Pancreas (tissue), 10 donors: ENCODE results near the gene EPB41L3. TPM values are rescaled to one million over a fixed set of nuclear protein-coding genes. Genes with fewer than 3 reads are reported as not detected.

ENCODE experiments used
- ATAC-seq, 4 donors: fragments of 200-7000 bp; cut with Tn5 transposase; one replicate each; pipeline versions ENCODE4 v1.8.0 to v1.9.1; 2020; ENCODE audit warnings: mild to moderate bottlenecking in 4 of 4, moderate library complexity in 4 of 4
- DNase-seq, 6 donors: peaks; one replicate each; pipeline ENCODE4 v3.0.0-alpha.2; 2020
- FAIRE-seq: peaks from 2 replicates; lab custom pipeline; 2012; peaks lifted over from hg19 to GRCh38; lab: Jason Lieb, UNC
- H3K27ac ChIP-seq, 4 donors: fragments of 200-600 bp; sonication (generic); 1 replicate in 3 of 4; 2 replicates in 1 of 4; pipeline versions ENCODE4 v1.5.0 to v1.8.0; 2020
- H3K27me3 ChIP-seq, 4 donors: fragments of 200-600 bp; one replicate each; pipeline ENCODE4 v1.8.0; 2021
- H3K36me3 ChIP-seq, 3 donors: fragments of 200-600 bp; sonication (generic) in 1 of 3; one replicate each; pipeline versions ENCODE4 v1.5.0 to v1.8.0; 2020 to 2021
- H3K4me1 ChIP-seq, 3 donors: fragments of 200-600 bp; one replicate each; pipeline ENCODE4 v1.8.0; 2021
- H3K4me3 ChIP-seq, 4 donors: fragments of 200-600 bp; sonication (generic) in 2 of 4; one replicate each; pipeline versions ENCODE4 v1.5.0 to v1.8.0; 2020 to 2021
- H3K9me3 ChIP-seq, 4 donors: fragments of 200-600 bp; one replicate each; pipeline ENCODE4 v1.8.0; 2021
- CTCF ChIP-seq, 4 donors: fragments of 200-600 bp; sonication (generic) in 3 of 4; IDR thresholded peaks; one replicate each; pipeline versions ENCODE4 v1.5.0 to v1.8.0; 2021; ENCODE audit warnings: antibody characterized with exemption in 4 of 4
- WGBS, 2 donors: extraction: QIAGEN DNeasy Blood & Tissue Kit; methylation state at CpG; one replicate each; pipeline ENCODE4 v1.1.7; 2013; 5-methylcytosine and 5-hydroxymethylcytosine counted together
- intact Hi-C, 3 donors: fragments of 100-400 bp; cut with DNase I; formaldehyde crosslinking; loops; one replicate each; pipeline versions ENCODE4 v1.11.1 to v1.14.2; 2022
- polyA plus RNA-seq, 2 donors: library from polyadenylated mRNA; stranded (reverse); fragments of 200-250 nt; gene quantifications; one replicate each; pipeline ENCODE4 v1.2.3, GENCODE V29; 2013
- total RNA-seq, 6 donors: library from RNA; stranded (reverse); fragmentation: NEBNext Ultra II Directional in 4 of 6; extraction: Animal tissue kit (Norgen Biotek cat#: 25700) in 4 of 6; gene quantifications; one replicate each; pipeline versions ENCODE4 v1.2.1 to v1.2.4, GENCODE V29; 2021 to 2023
- donor health status: healthy with polysubstance abuse.
- donor health status: DM: no; HTN: no; CAD: no; lungs with moderate emphysema.
- donor health status: DM: no; HTN: no; CAD: no.
- donor health status: control.
- donor health status: control.
- donor health status: Bipolar disorder and iron deficiency.
- donor health status: DM: yes; HTN: yes; CAD: no.
- donor health status: DM: no; HTN: no; CAD: no.
- donor health status: DM: no; HTN: no; CAD: no.
- donor health status: DM: yes; HTN: yes; CAD: no.

The EPB41L3 gene
- total and polyA plus RNA-seq, 8 donors = 3.8 to 18.3 (median 11.1) TPM

- FAIRE-seq = no peak
- H3K4me1 ChIP-seq = no peaks in the 10 kb centered on the region
- H3K4me3 ChIP-seq = no peak overlapping the region
- no peak for ATAC-seq
- no peaks in the 10 kb centered on the region for H3K9me3 ChIP-seq
- DNase-seq = no peak
- intact Hi-C loops = no loop called here
- no peak for TF ChIP-seq CTCF (IDR thresholded peaks at IDR 0.05)
- H3K27ac ChIP-seq = no peak overlapping the region
- WGBS, 2 donors = 87 to 89% methylated on average over 7 of the region's 7 CpGs
- H3K27me3 ChIP-seq = no peaks in the 10 kb centered on the region
- no peaks in the 10 kb centered on the region for H3K36me3 ChIP-seq
These were observed 96.4 kb downstream of the EPB41L3 start for GRCh38 chr18:5447442-5447841.

- WGBS, 2 donors = 67 to 75% methylated on average over 4 of the region's 4 CpGs
- no peaks in the 10 kb centered on the region for H3K4me1 ChIP-seq
- FAIRE-seq (no peak), DNase-seq (no peak), ATAC-seq (no peak)
- intact Hi-C loops = no loop called here
- no peak for TF ChIP-seq CTCF (IDR thresholded peaks at IDR 0.05)
- no peaks in the 10 kb centered on the region for H3K27me3 ChIP-seq
- H3K27ac ChIP-seq = no peak overlapping the region
- H3K9me3 ChIP-seq = no peaks in the 10 kb centered on the region
- no peaks in the 10 kb centered on the region for H3K36me3 ChIP-seq
- no peak overlapping the region for H3K4me3 ChIP-seq
These were observed 99.0 kb downstream of the EPB41L3 start for GRCh38 chr18:5444847-5445246.

- no peak overlapping the region for H3K27ac ChIP-seq
- FAIRE-seq (no peak), ATAC-seq (no peak), DNase-seq (no peak)
- no peak for TF ChIP-seq CTCF (IDR thresholded peaks at IDR 0.05)
- 48 to 66% methylated on average over 3 of the region's 3 CpGs for WGBS, 2 donors
- no peaks in the 10 kb centered on the region for H3K9me3 ChIP-seq
- intact Hi-C loops = no loop called here
- no peaks in the 10 kb centered on the region for H3K4me1 ChIP-seq
- H3K36me3 ChIP-seq = no peaks in the 10 kb centered on the region
- no peaks in the 10 kb centered on the region for H3K27me3 ChIP-seq
- no peak overlapping the region for H3K4me3 ChIP-seq
These were observed 99.5 kb downstream of the EPB41L3 start for GRCh38 chr18:5444269-5444668.

GRCh38 chr18:5439986-5440696 lies 103.7 kb downstream of the EPB41L3 start:
- no peaks in the 10 kb centered on the region for H3K36me3 ChIP-seq
- DNase-seq (no peak), FAIRE-seq (no peak), ATAC-seq (peak in 2 of 4 donors; percentile 45 to 54)
- H3K4me3 ChIP-seq = no peak overlapping the region
- TF ChIP-seq CTCF (IDR thresholded peaks at IDR 0.05) = no peak
- no peaks in the 10 kb centered on the region for H3K27me3 ChIP-seq
- intact Hi-C loops = no loop called here
- no peaks in the 10 kb centered on the region for H3K9me3 ChIP-seq
- H3K4me1 ChIP-seq = no peaks in the 10 kb centered on the region
- no peak overlapping the region for H3K27ac ChIP-seq
- WGBS, 2 donors = 90 to 91% methylated on average over 3 of the region's 3 CpGs

- Histone ChIP-seq H3K27me3 (no peaks in the 10 kb centered on the region), H3K27ac (no peak overlapping the region), H3K36me3 (no peaks in the 10 kb centered on the region), H3K4me1 (no peaks in the 10 kb centered on the region), H3K9me3 (no peaks in the 10 kb centered on the region), H3K4me3 (no peak overlapping the region)
- DNase-seq (no peak), ATAC-seq (no peak), FAIRE-seq (no peak)
- intact Hi-C loops = no loop called here
- no peak for TF ChIP-seq CTCF (IDR thresholded peaks at IDR 0.05)
- 80 to 82% methylated on average over 4 of the region's 4 CpGs for WGBS, 2 donors
These were observed 109.4 kb downstream of the EPB41L3 start for GRCh38 chr18:5434425-5434824.
